Esophagus squamous epithelium (tissue), 5 donors: Measurements from ENCODE around the gene SECTM1. TPM values are rescaled to one million over a fixed set of nuclear protein-coding genes. Genes with fewer than 3 reads are reported as not detected.
A peak's percentile ranks its signal among the peaks of the same experiment; 100 is the strongest.

ENCODE experiments used
- DNase-seq: peaks from one replicate; lab custom pipeline; 2025; lab: John Stamatoyannopoulos, UW
- H3K27ac ChIP-seq, 4 donors: fragments of 200-600 bp; sonication (generic); one replicate each; pipeline ENCODE4 v1.5.1; 2016 to 2019; ENCODE audit warnings: mild to moderate bottlenecking in 1 of 4
- H3K27me3 ChIP-seq, 4 donors: fragments of 200-600 bp; sonication (generic); 1 replicate in 3 of 4; 2 replicates in 1 of 4; pipeline versions ENCODE4 v1.5.1 to v1.6.0; 2017 to 2021; ENCODE audit warnings: antibody characterized with exemption in 1 of 4
- H3K36me3 ChIP-seq, 3 donors: fragments of 200-600 bp; sonication (generic); one replicate each; pipeline ENCODE4 v1.5.1; 2016 to 2019
- H3K4me1 ChIP-seq, 3 donors: fragments of 200-600 bp; sonication (generic); one replicate each; pipeline ENCODE4 v1.5.1; 2017 to 2019
- H3K4me3 ChIP-seq, 4 donors: fragments of 200-600 bp; sonication (generic); 1 replicate in 3 of 4; 2 replicates in 1 of 4; pipeline ENCODE4 v1.5.1; 2016 to 2019; ENCODE audit warnings: mild to moderate bottlenecking in 2 of 4, moderate library complexity in 1 of 4
- H3K9me3 ChIP-seq, 3 donors: fragments of 200-600 bp; sonication (generic); one replicate each; pipeline ENCODE4 v1.5.1; 2016 to 2019
- CTCF ChIP-seq, 6 experiments: fragments of 450-650 bp in 4 of 6; fragments of 200-600 bp in 2 of 6; sonication (generic) in 2 of 6; IDR thresholded peaks; one replicate each; pipeline ENCODE4 v1.5.1; 2016 to 2019; ENCODE audit warnings: antibody characterized with exemption in 6 of 6, mild to moderate bottlenecking in 4 of 6, moderate library complexity in 4 of 6
- POLR2A ChIP-seq, 4 donors: fragments of 450-650 bp; IDR thresholded peaks; one replicate each; pipeline ENCODE4 v1.6.1; 2017; ENCODE audit warnings: antibody characterized with exemption in 4 of 4, mild to moderate bottlenecking in 4 of 4, moderate library complexity in 3 of 4
- WGBS, 2 donors: methylation state at CpG; one replicate each; pipeline ENCODE4 v1.1.5; 2018; 5-methylcytosine and 5-hydroxymethylcytosine counted together
- intact Hi-C: fragments of 100-400 bp; cut with DNase I; formaldehyde crosslinking; loops from one replicate; pipeline ENCODE4 v1.15.0; 2022
- total RNA-seq, 4 donors: library from RNA; depleted of rRNA; stranded (reverse); fragments of >200 nt; gene quantifications; one replicate each; pipeline ENCODE4 v1.1.0, GENCODE V29; 2016
- donor health status: DM: yes; HTN: yes; CAD: no.

The SECTM1 gene
- total RNA-seq, 4 donors from 2014 or later = 4.3 to 19.5 (median 6.5) TPM

DNA sequence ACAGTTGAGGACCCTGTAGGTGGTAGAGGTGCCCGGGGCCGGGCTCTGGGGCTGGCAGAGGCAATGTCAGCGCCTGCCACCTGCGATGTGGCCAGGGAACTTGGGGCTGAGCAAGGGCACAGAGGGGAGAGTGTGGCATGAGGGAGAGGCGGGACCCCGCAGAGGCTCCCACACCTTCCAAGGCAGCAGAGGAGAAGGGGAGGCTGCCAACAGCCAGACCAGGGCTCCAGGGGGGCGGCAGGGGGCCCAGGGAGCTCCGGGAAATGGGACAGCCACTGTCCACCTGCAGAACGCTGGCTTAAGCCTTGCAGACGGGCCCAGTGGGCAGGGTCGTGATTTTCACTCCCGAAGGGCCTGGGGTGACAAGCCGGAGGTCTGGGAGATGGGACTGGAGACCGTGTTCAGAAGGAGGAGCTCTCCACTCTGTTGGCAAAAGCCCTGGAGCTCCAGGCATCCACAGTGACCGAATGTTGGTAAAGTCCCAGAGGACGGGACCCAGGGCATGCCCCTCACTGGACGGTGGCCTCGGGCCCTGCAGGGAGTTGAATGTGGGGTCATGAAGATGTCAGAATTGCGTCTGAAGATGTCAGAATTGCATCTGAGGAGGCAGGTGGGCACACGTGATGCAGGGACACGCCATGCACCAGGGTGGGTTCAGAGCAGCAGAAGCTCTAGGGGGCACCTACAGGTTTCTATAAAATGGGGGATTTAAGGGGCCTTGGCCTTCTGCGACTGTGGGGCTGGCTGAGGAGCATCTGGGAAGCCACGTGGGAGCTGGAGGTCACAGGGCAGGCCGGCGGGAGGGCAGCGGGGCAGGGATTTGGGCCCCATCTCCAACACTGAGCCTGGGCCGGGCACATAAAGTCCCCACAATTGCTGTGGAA is 34.8 kb downstream of the SECTM1 start:
- Histone ChIP-seq H3K27ac (peak overlapping the region; percentile 89 to 99 (median 91)), H3K27me3 (peaks cover 0 to 38% (median 0%) of the 10 kb centered on the region in 4 donors), H3K4me1 (peaks cover 34 to 92% (median 56%) of the 10 kb centered on the region in 3 donors), H3K9me3 (no peaks in the 10 kb centered on the region), H3K36me3 (no peaks in the 10 kb centered on the region), H3K4me3 (peak overlapping the region; percentile 25 to 70 (median 48))
- DNase-seq = no peak
- WGBS, 2 donors = 68 to 90% methylated on average over 6 to 11 of the region's 27 CpGs
- no peak for TF ChIP-seq CTCF (IDR thresholded peaks at IDR 0.05)
- TF ChIP-seq POLR2A (IDR thresholded peaks at IDR 0.05) = no peak
- intact Hi-C loops = no loop called here

GRCh38 chr17:82297714-82298537 is 35.6 kb downstream of the SECTM1 start:
- H3K4me1 ChIP-seq = peaks cover 38 to 95% (median 59%) of the 10 kb centered on the region in 3 donors
- intact Hi-C loops = no loop called here
- TF ChIP-seq CTCF (IDR thresholded peaks at IDR 0.05) (no peak), POLR2A (IDR thresholded peaks at IDR 0.05) (peak in 2 of 4 donors; percentile 71 to 89)
- peaks cover 0 to 31% (median 0%) of the 10 kb centered on the region in 4 donors for H3K27me3 ChIP-seq
- peak overlapping the region; percentile 89 to 99 (median 91) for H3K27ac ChIP-seq
- no peaks in the 10 kb centered on the region for H3K9me3 ChIP-seq
- no peaks in the 10 kb centered on the region for H3K36me3 ChIP-seq
- H3K4me3 ChIP-seq = peak overlapping the region; percentile 25 to 70 (median 48)
- 0 to 1% methylated on average over 7 to 25 of the region's 36 CpGs for WGBS, 2 donors
- peak; percentile 89 for DNase-seq

DNA sequence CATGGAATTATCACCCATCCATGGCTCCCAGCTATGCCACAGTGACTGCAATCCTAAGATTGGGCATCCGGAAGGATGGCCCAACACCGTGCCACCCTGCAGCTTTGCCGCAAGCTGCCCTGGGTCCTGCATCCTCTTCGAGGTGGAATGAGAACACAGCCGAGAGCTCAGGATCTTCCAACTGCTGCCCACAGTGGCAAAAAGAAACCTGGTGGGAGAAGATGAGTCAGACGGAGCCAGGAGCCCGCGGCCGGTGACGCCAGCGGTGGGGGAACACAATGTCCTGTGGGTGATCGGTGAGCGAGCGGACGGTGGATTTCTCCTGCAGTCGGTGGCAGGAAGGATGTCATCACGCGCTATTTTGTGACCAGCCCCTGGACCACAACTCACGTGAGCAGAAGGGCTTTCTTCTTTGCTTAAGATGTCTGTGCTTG is 36.3 kb downstream of the SECTM1 start:
- Histone ChIP-seq H3K36me3 (no peaks in the 10 kb centered on the region), H3K9me3 (no peaks in the 10 kb centered on the region), H3K4me1 (peaks cover 38 to 90% (median 57%) of the 10 kb centered on the region in 3 donors), H3K27ac (peak overlapping the region; percentile 89 to 99 (median 91)), H3K27me3 (peaks cover 0 to 25% (median 0%) of the 10 kb centered on the region in 4 donors), H3K4me3 (peak overlapping the region; percentile 25 to 70 (median 48))
- intact Hi-C loops = no loop called here
- 10 to 19% methylated on average over 6 to 10 of the region's 19 CpGs for WGBS, 2 donors
- peak; percentile 69 for DNase-seq
- TF ChIP-seq CTCF (IDR thresholded peaks at IDR 0.05) (peak in 1 of 6 experiments; percentile 8), POLR2A (IDR thresholded peaks at IDR 0.05) (peak in 3 of 4 donors; percentile 61 to 74 (median 63))

- 25 to 48% methylated on average over 7 of the region's 7 CpGs for WGBS, 2 donors
- H3K4me3 ChIP-seq = peak overlapping the region in 3 of 4 donors; percentile 47 to 70 (median 50)
- H3K9me3 ChIP-seq = no peaks in the 10 kb centered on the region
- no peak for DNase-seq
- no peaks in the 10 kb centered on the region for H3K36me3 ChIP-seq
- peak overlapping the region; percentile 89 to 99 (median 91) for H3K27ac ChIP-seq
- intact Hi-C loops = no loop called here
- H3K4me1 ChIP-seq = peaks cover 34 to 90% (median 57%) of the 10 kb centered on the region in 3 donors
- TF ChIP-seq POLR2A (IDR thresholded peaks at IDR 0.05) (no peak), CTCF (IDR thresholded peaks at IDR 0.05) (no peak)
- H3K27me3 ChIP-seq = peaks cover 0 to 20% (median 0%) of the 10 kb centered on the region in 4 donors
Observed at GRCh38 chr17:82296511-82297279, 36.9 kb downstream of the SECTM1 start.
